ENCODE results near the gene OSBPL3.

OSBPL3 gene

DNA sequence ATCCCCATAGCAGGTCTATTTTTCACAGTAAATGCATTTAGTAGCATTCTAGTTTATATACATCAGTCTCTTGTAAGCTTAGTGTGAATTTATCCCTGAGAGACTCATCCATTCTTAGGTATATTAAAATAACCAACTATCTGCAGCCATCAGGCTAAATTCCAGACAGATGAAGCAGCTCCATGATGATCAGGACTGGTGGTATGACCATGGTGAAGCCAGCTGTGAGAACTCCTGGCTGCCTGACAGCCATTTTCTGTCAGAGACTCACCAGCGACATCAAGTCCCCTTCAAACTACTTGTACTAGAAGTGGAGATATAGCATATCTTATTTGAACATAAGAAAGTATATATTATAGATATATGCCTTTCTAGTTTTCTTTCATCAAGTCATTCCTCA is 152.4 kb downstream of the OSBPL3 start:
- no peak for DNase-seq (ENCODE audit: low spot score)

DNA sequence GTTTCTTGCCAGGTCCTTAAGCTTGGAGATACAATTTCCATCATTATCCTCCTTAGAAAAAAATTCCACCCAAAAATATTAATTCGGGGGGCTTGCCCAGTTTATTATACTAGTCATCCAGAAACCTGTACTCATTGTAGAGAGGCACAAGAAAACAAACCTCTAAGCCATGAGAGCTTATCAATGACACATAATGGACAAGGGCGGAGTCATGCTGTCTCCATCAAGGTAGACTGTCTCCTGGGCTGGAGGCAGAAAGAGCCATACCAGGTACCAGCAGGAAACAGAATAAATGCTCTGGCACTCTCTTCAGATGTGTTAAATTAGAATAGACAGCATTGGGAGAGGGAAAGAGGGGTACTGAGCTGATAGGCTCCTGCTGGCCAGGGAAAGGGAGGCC is 153.0 kb downstream of the OSBPL3 start:
- DNase-seq (ENCODE audit: low spot score) = no peak

DNA sequence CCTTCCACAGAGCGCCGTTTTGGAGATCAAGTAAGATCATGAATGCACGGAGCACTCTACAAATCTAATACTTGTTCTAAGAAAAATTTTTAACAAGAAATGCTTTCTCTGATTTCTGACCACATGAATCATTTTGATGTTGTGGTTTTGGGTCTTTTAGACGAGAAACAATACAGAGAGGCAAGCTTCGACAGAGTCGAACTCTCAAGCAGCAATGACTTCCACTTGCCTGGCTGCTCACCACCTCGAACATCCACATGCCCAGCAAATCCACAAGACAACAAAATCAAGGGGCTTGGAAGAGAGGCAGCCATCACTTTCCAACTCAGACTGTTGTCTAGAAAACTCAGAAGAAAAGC is 153.3 kb downstream of the OSBPL3 start:
- no peak for DNase-seq (ENCODE audit: low spot score)

DNA sequence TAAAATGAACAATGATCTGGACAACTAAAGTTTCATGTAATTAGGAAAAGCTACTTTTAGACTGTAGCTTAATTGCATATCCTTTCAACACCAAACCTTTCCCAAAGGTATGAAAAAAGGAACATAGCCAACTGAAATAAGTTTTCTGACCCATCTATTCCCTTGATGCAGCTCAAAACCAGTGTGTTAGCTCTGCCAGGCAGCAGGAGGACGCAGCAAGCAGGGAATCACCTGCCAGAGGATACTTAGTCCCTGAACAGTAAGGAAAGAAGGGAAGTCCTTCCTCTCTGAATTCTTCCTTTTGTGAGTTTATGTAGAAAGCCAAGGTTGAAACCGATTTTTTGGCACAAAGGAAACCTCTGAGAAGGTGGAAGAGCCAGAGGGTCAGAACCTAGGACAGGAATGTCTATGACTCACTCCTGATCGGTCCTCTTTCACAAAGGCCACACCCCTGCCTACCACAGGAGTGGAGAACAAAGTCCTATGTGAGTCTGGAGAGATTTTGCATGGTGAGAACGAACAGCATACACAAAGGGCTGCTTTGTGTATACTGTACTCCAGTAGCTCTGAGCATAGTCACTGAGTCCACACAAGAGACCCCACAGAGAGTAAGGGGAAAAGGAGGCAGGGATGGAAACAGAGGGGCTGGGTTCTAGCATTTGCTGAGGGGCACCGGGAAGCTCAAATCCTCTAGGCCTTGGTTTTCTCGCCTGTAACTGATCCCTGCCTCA is 153.9 kb downstream of the OSBPL3 start:
- DNase-seq (ENCODE audit: low spot score) = no peak

DNA sequence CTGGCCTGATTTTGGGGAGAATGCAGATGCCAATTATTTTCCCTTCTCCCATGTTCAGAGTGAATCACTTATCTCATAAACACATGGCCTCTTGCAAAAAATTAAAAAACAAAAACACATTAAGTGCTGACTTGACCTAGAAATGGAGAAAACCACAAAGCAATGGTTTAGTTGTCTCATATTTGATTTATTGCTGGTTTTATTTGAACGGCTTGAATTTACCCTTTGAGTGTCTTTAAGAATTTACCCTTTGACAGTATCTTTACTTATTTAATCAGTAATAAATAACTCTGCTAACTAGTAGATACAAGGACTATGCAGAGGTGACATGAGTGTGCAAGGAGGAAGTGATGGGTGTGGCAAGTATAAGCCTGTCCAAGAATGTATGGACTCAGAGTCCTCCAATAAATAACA is 154.6 kb downstream of the OSBPL3 start:
- DNase-seq (ENCODE audit: low spot score) = no peak

DNA sequence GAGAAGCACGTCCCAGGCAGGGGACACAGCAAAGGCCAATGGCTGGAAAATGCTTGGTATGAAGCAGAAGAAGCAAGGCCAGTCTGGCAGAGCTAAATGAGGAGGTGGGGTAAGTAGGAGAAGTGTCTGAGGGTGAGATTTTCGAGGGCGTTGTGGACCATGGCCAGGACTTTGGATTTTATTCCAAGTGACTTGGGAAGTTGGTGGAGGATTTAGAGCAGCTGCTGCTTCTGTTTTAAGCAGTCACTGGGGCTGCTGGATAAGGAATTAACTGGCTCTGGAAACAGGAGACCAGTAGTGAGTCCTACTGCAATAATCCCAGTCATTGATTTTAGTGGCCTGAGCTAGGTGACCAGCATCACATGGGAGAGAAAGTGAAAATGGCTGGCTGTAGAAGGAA is 155.1 kb downstream of the OSBPL3 start:
- no peak for DNase-seq (ENCODE audit: low spot score)

DNA sequence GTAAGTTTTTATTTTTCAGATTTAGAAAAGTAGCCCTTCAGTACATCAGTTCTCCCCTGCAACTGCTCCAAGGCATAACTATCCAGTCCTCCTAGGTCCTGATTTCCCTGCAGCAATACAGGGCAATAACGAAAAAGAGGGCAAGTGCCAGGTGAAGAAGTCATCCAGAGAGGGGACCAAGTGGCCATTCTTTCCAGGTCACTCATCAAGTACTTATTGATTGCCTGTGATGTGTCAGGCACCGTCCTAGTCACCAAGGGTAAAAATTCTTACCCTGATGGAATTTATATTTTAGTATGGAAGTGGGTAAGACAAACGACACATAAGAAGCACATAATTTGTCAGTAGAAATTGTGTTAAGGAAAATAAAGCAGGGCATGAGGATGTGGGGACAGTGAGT is 155.6 kb downstream of the OSBPL3 start:
- DNase-seq (ENCODE audit: low spot score) = no peak

DNA sequence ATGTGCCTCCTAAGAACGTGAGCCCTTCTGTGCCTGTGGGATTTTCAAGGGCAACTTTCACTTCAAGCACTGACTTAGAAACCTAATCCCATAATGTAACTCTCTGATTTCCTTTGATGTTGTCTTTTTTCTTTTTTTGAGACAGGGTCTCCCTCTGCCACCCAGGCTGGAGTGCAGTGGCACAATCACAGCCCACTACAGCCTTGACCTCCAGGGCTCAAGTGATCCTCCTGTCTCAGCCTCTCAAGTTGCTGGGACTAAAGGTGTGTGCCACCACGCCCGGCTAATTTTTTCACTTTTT is 158.3 kb downstream of the OSBPL3 start:
- no peak for DNase-seq (ENCODE audit: low spot score)

DNA sequence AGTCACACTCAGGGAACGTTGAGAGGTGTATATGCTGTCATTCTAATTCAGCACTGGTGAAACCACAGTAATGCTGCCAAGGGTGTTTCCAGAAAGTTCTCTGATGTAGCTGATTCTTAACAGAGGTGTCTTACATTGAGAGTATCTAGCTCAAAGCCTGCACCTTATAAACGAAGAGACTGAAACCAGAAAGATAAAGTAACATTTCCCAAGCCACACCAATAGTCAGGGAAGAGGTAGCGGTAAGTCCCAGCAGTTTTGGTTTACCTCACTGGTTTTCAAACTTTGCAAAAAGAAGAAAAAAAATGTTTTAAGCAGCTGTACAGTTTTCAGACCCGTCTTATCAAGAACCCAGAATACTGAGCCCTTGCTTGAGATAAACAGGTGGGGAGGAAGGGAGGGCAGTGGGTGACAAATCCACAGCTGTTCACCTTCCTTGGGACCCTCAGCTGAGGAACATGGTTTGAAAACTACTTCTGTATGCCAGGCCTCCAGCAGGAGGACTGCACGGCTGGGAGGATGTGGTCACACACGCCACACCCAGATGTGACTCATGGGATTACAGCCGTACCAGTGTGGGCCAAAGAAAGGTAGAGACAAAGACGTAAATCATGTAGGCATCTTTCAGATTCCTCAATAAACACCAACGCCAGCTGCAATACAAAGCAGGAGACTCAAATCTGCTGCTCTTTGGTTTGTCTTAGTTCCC is 158.8 kb downstream of the OSBPL3 start:
- no peak for DNase-seq (ENCODE audit: low spot score)

DNA sequence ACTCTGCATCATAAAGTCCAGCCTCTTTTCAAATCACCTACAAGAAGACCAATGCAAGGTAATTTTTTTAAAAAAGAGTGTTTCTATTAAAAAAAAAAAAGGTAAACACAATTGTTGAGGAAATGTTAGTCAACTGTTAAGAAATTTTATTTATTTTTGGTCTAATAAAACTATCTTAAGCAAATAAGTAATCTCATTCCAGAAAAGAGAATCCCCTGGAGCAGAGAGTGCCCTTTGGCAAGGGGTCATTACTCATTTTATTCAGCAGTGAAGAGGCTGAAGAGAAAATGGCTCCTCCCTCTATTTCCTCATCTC is 159.3 kb downstream of the OSBPL3 start:
- no peak for DNase-seq (ENCODE audit: low spot score)

DNA sequence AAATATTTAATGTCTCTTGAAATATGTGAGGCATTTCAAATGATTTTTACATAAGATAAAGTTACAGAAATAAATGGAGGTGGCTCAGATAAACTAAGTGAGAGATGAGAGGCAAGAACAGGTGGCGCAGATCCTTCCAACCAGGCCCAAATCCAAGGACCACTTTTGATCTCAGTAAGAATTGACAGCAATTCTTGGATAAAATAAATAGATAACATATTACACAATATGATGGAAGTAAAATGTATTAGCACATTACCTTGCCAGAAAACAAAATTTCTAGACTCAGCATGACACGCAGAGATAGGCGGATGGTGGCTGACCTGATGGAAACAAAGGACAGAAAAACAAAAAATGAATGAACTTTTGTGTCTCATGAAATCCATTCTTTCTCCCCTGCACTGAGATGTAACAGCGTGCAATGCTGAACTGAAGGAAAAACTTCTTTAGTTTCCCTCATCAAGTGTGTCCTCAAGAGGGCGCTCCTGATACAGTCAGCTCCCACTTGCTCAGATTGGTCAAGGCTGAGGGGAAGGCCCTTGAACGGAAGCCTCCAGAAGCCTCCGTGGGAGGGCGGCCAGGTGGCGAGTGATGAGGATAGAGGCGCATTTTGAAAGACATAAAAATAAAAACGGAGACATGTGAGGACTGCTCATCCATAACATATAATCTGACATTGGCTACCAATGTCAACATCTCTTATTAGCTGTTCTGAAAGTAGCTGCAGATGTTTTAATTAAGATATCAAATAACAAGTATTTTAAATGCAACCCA is 159.9 kb downstream of the OSBPL3 start:
- peak; percentile 68 for DNase-seq (ENCODE audit: low spot score)

DNA sequence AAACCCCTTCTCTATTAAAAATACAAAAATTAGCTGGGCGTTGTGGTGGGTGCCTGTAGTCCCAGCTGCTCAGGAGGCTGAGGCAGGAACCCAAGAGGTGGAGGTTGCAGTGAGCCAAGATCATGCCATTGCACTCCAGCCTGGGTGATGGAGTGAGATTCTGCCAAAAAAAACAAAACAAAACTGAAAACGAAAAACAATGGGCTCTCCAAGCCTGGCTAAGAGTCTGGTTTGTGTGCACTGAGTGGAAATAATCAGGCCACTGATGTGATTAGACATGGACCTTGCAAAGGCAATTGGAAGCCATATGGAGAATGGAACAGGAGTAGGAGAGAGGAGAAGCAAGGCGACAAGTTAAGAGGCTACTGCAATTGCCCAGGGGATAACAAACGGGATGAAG is 162.6 kb downstream of the OSBPL3 start:
- no peak for DNase-seq (ENCODE audit: low spot score)

DNA sequence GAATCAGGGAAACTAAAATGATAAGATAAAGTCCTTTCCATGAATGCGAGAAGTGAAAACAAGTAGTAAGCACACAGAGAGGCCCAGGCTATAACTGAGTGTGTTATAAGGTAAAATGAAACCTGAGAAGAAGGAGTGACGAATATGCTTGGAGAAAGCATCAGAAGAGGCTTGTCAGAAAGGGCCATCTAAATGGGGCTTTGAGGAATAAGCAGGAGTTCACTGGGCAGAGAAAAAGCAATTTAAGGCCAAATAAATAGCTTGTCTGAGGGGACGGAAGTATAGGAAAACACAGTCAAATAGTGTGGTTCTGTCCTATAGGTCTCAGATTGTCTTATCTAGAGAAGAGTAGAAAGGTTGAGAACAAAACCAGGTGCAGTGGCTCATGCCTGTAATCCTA is 163.1 kb downstream of the OSBPL3 start:
- no peak for DNase-seq (ENCODE audit: low spot score)

DNA sequence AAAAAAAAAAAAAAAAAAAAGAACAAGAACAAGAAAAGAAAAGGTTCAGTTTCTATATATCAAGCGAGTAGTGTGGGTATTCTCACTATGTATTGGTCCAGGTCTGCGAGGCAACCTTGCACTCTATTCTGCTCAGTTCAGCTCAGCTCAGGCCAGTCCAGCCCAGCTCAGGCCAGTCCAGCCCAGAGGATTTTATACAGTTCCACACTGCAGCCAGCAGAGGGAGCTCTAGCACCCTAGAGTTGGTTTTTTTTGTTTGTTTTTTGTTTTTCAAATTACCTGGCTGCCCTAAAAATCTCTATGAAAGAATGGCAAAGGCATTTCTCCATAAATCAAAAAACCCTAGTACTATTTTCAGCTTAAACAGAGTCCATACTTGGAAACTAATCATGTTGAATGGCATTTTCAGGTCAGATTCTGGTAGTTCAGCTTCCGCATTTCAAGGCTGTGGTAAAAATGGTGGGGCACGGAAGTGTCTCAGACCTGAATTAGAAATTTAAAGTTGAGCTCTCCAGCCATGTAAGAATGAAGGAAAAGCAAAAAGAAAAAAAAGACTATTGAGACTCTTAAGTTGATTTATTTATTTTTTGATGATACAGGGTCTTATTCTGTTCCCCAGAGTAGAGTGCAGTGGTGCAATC is 167.6 kb downstream of the OSBPL3 start:
- peak; percentile 50 for DNase-seq (ENCODE audit: low spot score)

DNA sequence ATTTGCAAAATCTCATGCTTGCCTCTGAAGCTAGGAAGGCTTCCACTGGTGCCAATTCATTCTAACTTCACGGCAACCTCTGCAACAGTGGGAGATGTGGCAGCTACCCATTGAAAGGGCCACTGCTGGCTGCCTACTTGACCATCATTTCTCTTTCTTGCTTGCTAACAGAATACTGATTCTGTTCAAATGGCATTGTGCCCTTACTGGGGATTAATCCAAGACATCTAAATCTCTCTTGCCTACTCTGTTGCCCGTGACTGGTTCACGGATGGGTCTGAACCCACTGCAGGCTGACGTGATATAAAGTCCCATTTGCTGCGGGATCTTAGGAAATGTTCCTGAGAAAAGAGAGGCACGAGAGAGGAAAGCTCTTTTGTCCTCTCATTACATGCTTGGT is 171.5 kb downstream of the OSBPL3 start:
- no peak for DNase-seq (ENCODE audit: low spot score)

DNA sequence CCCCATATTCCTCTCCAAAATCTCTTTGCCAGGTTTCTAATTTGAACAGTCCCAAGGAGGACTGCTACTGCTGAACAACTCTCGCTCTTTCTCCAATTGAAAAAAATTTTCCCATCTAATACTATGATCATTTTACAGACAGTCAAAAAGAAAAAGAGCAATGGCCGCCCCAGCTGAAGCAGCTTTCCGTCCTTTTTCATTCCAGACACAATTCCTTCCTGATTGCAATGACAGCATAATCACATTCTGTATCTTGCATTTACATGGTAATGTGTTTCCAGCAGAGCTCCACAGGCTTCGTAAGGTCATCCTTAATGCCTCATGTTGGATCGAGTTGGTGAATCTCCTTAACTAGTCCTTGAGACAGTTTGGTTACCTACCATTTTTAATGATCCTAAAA is 177.7 kb downstream of the OSBPL3 start:
- no peak for DNase-seq (ENCODE audit: low spot score)

DNA sequence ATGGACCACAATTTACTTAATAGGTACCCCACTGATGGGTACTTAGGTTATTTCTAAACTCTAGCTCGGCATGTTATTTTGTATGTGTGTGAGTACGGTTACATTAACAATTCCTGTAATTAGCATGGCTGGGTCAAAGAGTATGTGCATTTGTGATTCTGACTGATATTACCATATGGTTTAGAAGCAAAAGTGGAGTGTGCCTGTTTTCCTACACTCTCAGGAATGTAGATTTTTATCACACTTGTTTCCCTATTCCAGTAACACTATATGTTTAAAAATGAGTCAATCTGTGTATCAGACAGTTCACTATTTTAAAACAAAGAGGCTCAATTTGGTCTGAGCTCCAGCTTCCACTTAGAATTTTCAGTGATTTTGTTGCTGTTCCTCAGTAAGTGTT is 178.1 kb downstream of the OSBPL3 start:
- DNase-seq (ENCODE audit: low spot score) = no peak

DNA sequence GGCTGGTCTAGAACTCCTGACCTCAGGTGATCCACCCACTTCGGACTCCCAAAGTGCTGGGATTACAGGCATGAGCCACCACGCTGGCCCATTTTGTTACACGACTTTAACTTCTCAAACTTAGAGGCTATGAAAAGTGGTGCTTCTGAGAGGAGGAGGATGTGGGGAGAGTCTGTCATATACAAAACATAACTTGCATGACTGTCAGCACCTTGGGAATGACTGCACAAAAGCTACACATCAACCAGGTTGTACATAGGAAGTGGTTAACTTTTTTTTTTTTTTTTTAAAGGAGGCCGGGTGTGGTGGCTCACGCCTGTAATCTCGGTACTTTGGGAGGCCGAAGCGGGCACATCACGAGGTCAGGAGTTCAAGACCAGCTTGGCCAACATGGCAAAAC is 179.3 kb downstream of the OSBPL3 start:
- no peak for DNase-seq (ENCODE audit: low spot score)

DNA sequence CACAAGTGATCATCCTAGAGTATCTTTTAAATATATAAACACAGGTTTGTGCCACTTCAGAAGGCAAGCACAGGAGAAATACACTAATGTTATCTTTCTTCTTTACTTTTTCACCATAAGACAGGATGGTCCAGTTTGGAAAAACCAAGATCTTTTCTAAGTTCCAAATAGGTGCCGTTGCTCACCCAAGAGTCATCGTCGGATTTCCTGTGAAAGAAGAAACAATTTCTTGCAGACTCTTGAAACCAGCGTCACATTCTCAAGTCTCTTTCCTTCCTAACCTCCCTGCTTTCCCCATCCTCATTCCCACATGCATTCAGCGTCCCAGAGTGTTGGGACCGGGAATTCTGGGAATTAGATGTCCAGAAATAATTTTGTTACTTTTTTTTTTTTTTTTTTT is 179.9 kb downstream of the OSBPL3 start:
- no peak for DNase-seq (ENCODE audit: low spot score)

DNA sequence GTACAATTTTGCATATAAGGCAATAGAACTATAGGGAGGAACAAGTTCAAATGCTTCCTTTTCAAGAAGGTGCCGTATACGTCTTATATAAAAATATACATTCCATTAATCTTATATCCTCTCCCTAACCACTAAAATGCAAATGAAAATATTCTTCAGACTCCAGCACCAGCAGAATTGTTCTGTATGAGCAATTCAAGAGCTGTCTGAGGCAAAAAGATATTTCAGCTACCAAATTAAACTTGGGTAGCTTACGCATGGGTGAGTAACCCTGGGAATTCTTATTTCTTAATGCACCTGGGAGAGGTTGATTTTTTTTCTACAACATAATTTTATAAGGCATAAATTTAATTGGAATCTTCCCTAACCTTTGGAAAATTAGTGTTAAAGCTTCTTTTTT is 180.5 kb downstream of the OSBPL3 start:
- no peak for DNase-seq (ENCODE audit: low spot score)

DNA sequence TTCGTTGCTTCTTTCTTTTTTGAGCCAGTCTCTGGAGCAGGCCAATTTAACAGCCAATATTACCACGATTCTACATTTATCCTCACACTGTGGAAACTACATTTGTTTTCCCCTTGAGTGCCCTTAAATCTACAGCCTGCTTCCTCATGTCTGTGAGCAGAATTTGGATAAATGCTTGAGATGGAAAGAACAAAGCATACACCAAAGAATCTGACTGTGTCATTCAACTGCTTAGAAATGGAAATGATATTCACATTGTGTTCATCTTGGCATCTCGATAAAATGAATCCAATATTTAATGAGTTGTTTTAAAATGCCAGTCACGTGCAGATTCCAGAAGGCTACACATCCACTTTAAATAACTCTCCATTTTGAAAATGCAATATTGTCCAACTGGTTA is 181.7 kb downstream of the OSBPL3 start:
- no peak for DNase-seq (ENCODE audit: low spot score)

DNA sequence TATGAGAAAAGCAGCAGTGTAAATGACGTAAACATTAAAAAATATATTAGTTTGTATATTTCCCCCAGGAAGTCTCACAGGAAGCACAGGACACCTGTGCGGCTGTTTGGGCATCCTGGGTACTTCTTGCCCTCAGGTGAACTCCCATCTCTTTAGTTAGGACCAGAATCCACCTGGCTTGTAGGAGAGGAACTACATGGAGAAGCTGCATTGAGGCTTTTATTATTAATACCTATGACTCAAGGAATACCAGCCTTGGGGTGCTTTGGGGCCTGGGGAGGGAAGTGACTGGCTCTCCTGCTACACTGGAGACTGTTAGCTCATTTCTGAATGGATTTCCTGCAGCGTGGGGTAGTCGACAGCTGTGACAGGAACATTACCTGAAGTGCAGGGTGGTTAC is 182.7 kb downstream of the OSBPL3 start:
- no peak for DNase-seq (ENCODE audit: low spot score)

DNA sequence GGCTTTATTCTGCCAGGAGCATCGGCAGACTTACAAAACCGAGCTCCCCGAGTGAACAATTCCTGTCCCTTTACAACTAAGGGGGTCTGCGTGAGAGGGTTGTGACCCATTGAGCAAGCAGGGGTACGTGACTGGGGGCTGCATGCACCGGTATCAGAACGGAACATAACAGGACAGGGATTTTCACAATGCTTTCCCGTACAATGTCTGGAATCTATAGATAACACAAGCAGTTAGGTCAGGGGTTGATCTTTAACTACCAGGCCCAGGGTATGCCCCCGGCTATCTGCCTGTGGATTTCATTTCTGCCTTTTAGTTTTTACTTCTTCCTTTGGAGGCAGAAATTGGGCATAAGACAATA is 184.6 kb downstream of the OSBPL3 start:
- DNase-seq (ENCODE audit: low spot score) = no peak
